OCI-LY3 (cell line): ENCODE results near the gene CYS1.
A peak's percentile ranks its signal among the peaks of the same experiment; 100 is the strongest.

Source experiments
- H2AFZ ChIP-seq: fragments of 200-600, 300-600 bp; shearing (Covaris generic); 2 replicates; pipeline ENCODE4 v1.6.0; 2014; ENCODE audit warnings: antibody characterized with exemption, low read depth, low read length
- H3K27ac ChIP-seq: fragments of 200-600, 300-600 bp; sonication (generic); 2 replicates; pipeline ENCODE4 v1.5.1; 2014; ENCODE audit warnings: mild to moderate bottlenecking, low read length, moderate library complexity, mixed read lengths
- H3K27me3 ChIP-seq: fragments of 200-600, 300-600 bp; sonication (generic); 2 replicates; pipeline ENCODE4 v1.6.1; 2014; ENCODE audit warnings: low read depth, low read length, mixed read lengths
- H3K36me3 ChIP-seq: fragments of 200-600, 300-600 bp; sonication (generic); replicated peaks from 2 replicates; pipeline ENCODE3; 2014; ENCODE audit warnings: low read depth, low read length, mixed read lengths
- H3K4me1 ChIP-seq: fragments of 300-600, 200-600 bp; sonication (generic); 2 replicates; pipeline ENCODE4 v1.6.1; 2014; ENCODE audit warnings: low read length, mixed read lengths
- H3K4me2 ChIP-seq: fragments of 200-600, 300-600 bp; sonication (generic); 2 replicates; pipeline ENCODE4 v1.6.1; 2014; ENCODE audit warnings: low read length, mixed read lengths
- H3K4me3 ChIP-seq: fragments of 300-600, 200-600 bp; sonication (generic); 2 replicates; pipeline ENCODE4 v1.5.1; 2014; ENCODE audit warnings: antibody characterized with exemption, mild to moderate bottlenecking, low read length, moderate library complexity
- H3K79me2 ChIP-seq: fragments of 300-600, 200-600 bp; shearing (Covaris generic); 2 replicates; pipeline ENCODE4 v1.6.1; 2014; ENCODE audit warnings: mild to moderate bottlenecking, low read length, mixed read lengths
- H3K9ac ChIP-seq: fragments of 300-600, 200-600 bp; shearing (Covaris generic); 2 replicates; pipeline ENCODE4 v1.6.0; 2014; ENCODE audit warnings: mild to moderate bottlenecking, low read length, moderate library complexity
- H3K9me3 ChIP-seq: fragments of 200-600, 300-600 bp; shearing (Covaris generic); 2 replicates; pipeline ENCODE4 v1.6.1; 2014; ENCODE audit warnings: low read length, mixed read lengths; ENCODE audit not compliant: insufficient read depth
- H4K20me1 ChIP-seq: fragments of 200-600, 300-600 bp; sonication (generic); 2 replicates; pipeline ENCODE4 v1.6.1; 2016; ENCODE audit warnings: low read length, mixed read lengths; ENCODE audit not compliant: insufficient read depth
- CTCF ChIP-seq: fragments of 200-600, 300-600 bp; sonication (generic); IDR thresholded peaks from 2 replicates; pipeline ENCODE4 v1.5.1; 2014; ENCODE audit warnings: antibody characterized with exemption, low read length, low read depth
- EZH2phosphoT487 ChIP-seq: fragments of 200-600 bp; shearing (Covaris generic); IDR thresholded peaks from 2 replicates; pipeline ENCODE4 v1.6.1; 2018; ENCODE audit warnings: antibody characterized with exemption, mixed run types, low read depth

CYS1 gene

GRCh38 chr2:10083046-10083445 lies 2.8 kb upstream of the CYS1 start:
- H3K4me3 ChIP-seq: peak overlapping the region; percentile 24; the same call in 1 of the 2 replicates

GRCh38 chr2:10080536-10081304 lies 509 bp upstream of the CYS1 start:
- Histone ChIP-seq H3K9me3 (no peaks in the 10 kb centered on the region), H4K20me1 (0 out of 2 replicates have a peak, but pooled peaks cover 4% of the 10 kb centered on the region), H2AFZ (no peak overlapping the region), H3K4me2 (peak overlapping the region; percentile 47), H3K4me1 (peaks cover 38% of the 10 kb centered on the region), H3K4me3 (peak overlapping the region; percentile 55), H3K9ac (no peak overlapping the region), H3K79me2 (no peaks in the 10 kb centered on the region), H3K36me3 (no peaks in the 10 kb centered on the region), H3K27ac (no peak overlapping the region), H3K27me3 (peaks cover 87% of the 10 kb centered on the region)
- TF ChIP-seq EZH2phosphoT487 (no peak), CTCF (no peak)

More at GRCh38 chr2:10083046-10083445, 2.8 kb upstream of the CYS1 start:
- no peak overlapping the region for H3K9ac ChIP-seq
- no peak overlapping the region for H3K27ac ChIP-seq
- H3K4me1 ChIP-seq: peaks cover 37% of the 10 kb centered on the region
- peak overlapping the region; percentile 54 for H3K4me2 ChIP-seq
- H3K27me3 ChIP-seq: peaks cover 74% of the 10 kb centered on the region
- H3K9me3 ChIP-seq: no peaks in the 10 kb centered on the region
- TF ChIP-seq CTCF (no peak), EZH2phosphoT487 (no peak)
- no peaks in the 10 kb centered on the region for H3K79me2 ChIP-seq
- H2AFZ ChIP-seq: no peak overlapping the region
- no peaks in the 10 kb centered on the region for H4K20me1 ChIP-seq
- H3K36me3 ChIP-seq: no peaks in the 10 kb centered on the region

GRCh38 chr2:10079266-10079869 lies 843 bp downstream of the CYS1 start:
- 0 out of 2 replicates have a peak, but pooled peaks cover 4% of the 10 kb centered on the region for H4K20me1 ChIP-seq
- H3K4me3 ChIP-seq: peak overlapping the region; percentile 70
- peaks cover 40% of the 10 kb centered on the region for H3K4me1 ChIP-seq
- TF ChIP-seq EZH2phosphoT487 (peak; percentile 69; the same call in 1 of the 2 replicates), CTCF (no peak)
- H3K9ac ChIP-seq: no peak overlapping the region; the same call in 1 of the 2 replicates
- H3K27me3 ChIP-seq: peaks cover 84% of the 10 kb centered on the region
- H3K79me2 ChIP-seq: no peaks in the 10 kb centered on the region
- H2AFZ ChIP-seq: peak overlapping the region; percentile 42; the same call in 1 of the 2 replicates
- no peak overlapping the region for H3K27ac ChIP-seq
- no peaks in the 10 kb centered on the region for H3K36me3 ChIP-seq
- H3K9me3 ChIP-seq: no peaks in the 10 kb centered on the region
- H3K4me2 ChIP-seq: peak overlapping the region; percentile 70

- Histone ChIP-seq H3K36me3 (no peaks in the 10 kb centered on the region), H3K4me3 (peak overlapping the region; percentile 70), H3K27me3 (peaks cover 84% of the 10 kb centered on the region), H3K4me1 (peaks cover 34% of the 10 kb centered on the region), H4K20me1 (0 out of 2 replicates have a peak, but pooled peaks cover 4% of the 10 kb centered on the region), H3K9ac (no peak overlapping the region), H3K79me2 (no peaks in the 10 kb centered on the region), H3K4me2 (peak overlapping the region; percentile 70), H3K27ac (no peak overlapping the region), H2AFZ (0 out of 2 replicates have a peak overlapping the region, but pooled peaks have one; percentile 42), H3K9me3 (no peaks in the 10 kb centered on the region)
- no peak for TF ChIP-seq CTCF
- TF ChIP-seq EZH2phosphoT487: no peak; the same call in 1 of the 2 replicates
These were observed 1.4 kb downstream of the CYS1 start for GRCh38 chr2:10078704-10079265.
